IMR-90 (cell line): Measurements from ENCODE around the gene JSRP1. TPM values are rescaled to one million over a fixed set of nuclear protein-coding genes. Genes with fewer than 3 reads are reported as not detected.

Experiments
- ATAC-seq: fragments of 200-7000 bp; cut with Tn5 transposase; 2 replicates; pipeline ENCODE4 v1.9.1; 2020; ENCODE audit warnings: low read depth, mild to moderate bottlenecking, moderate library complexity
- BruUV-seq: library from RNA; stranded (reverse); fragments of 400-500 nt; replicated peaks from 2 replicates; lab custom pipeline; 2021; lab: Mats Ljungman, UMichigan
- CTCF ChIA-PET: fragments of 300-600 bp; formaldehyde crosslinking; extraction: SDS; loops from one replicate; lab custom pipeline; 2021; ENCODE audit warnings: antibody characterized with exemption; lab: Yijun Ruan, JAX
- POLR2A ChIA-PET: fragments of 300-600 bp; sonication (Branson Sonifier 250); formaldehyde crosslinking; loops from one replicate; lab custom pipeline; 2022; ENCODE audit warnings: antibody characterized with exemption; ENCODE audit not compliant: unreplicated experiment; lab: Charles Lee
- DNase-seq: peaks from one replicate; pipeline ENCODE4 v3.0.0; 2013
- H2AFZ ChIP-seq: replicated peaks from 2 replicates; pipeline ENCODE3; 2013; ENCODE audit warnings: low read length, mild to moderate bottlenecking; ENCODE audit not compliant: poor library complexity
- H2AK5ac ChIP-seq: 2 replicates; pipeline ENCODE4 v1.6.1; 2013; ENCODE audit warnings: low read depth, low read length, inconsistent platforms
- H2AK9ac ChIP-seq: replicated peaks from 2 replicates; pipeline ENCODE3; 2013; ENCODE audit warnings: mild to moderate bottlenecking, low read depth, low read length, moderate library complexity; ENCODE audit not compliant: poor library complexity
- H2BK120ac ChIP-seq: 2 replicates; pipeline ENCODE4 v1.6.1; 2013; ENCODE audit warnings: low read depth, low read length, inconsistent platforms
- H2BK15ac ChIP-seq: 3 replicates; pipeline ENCODE4 v1.6.1; 2013; ENCODE audit warnings: low read depth, low read length, inconsistent platforms
- H2BK20ac ChIP-seq: 2 replicates; pipeline ENCODE4 v1.6.1; 2013; ENCODE audit warnings: low read depth, mild to moderate bottlenecking, inconsistent platforms, low read length, moderate library complexity
- H2BK5ac ChIP-seq: 2 replicates; pipeline ENCODE4 v1.6.1; 2013; ENCODE audit warnings: mild to moderate bottlenecking, low read depth, low read length, inconsistent platforms; ENCODE audit not compliant: poor library complexity, severe bottlenecking
- H3K14ac ChIP-seq: replicated peaks from 2 replicates; pipeline ENCODE4 v1.6.1; 2013; ENCODE audit warnings: low read depth, low read length, inconsistent platforms
- H3K18ac ChIP-seq: 2 replicates; pipeline ENCODE4 v1.6.1; 2013; ENCODE audit warnings: low read depth, low read length, control low read depth
- H3K23ac ChIP-seq: 2 replicates; pipeline ENCODE4 v1.6.1; 2013; ENCODE audit warnings: low read depth, low read length, inconsistent platforms
- H3K27ac ChIP-seq: 2 replicates; pipeline ENCODE4 v1.5.1; 2013; ENCODE audit warnings: mild to moderate bottlenecking, control low read depth, low read length; ENCODE audit not compliant: insufficient read depth
- H3K27me3 ChIP-seq: 2 replicates; pipeline ENCODE4 v1.6.1; 2013; ENCODE audit warnings: low read length; ENCODE audit not compliant: control insufficient read depth, insufficient read depth
- H3K36me3 ChIP-seq: 2 replicates; pipeline ENCODE4 v1.6.1; 2013; ENCODE audit warnings: low read length, mixed read lengths; ENCODE audit not compliant: control insufficient read depth, insufficient read depth
- H3K4ac ChIP-seq: 2 replicates; pipeline ENCODE4 v1.6.1; 2013; ENCODE audit warnings: low read depth, low read length, inconsistent platforms
- H3K4me1 ChIP-seq: 2 replicates; pipeline ENCODE4 v1.6.1; 2013; ENCODE audit warnings: low read length, mixed read lengths; ENCODE audit not compliant: control insufficient read depth, insufficient read depth
- H3K4me2 ChIP-seq: 2 replicates; pipeline ENCODE4 v1.6.1; 2013; ENCODE audit warnings: low read depth, mild to moderate bottlenecking, control low read depth, low read length, moderate library complexity
- H3K4me3 ChIP-seq: 2 replicates; pipeline ENCODE4 v1.5.1; 2013; ENCODE audit warnings: low read depth, mild to moderate bottlenecking, control low read depth, low read length, moderate library complexity; ENCODE audit not compliant: insufficient read depth
- H3K56ac ChIP-seq: 2 replicates; pipeline ENCODE4 v1.6.1; 2013; ENCODE audit warnings: low read length, inconsistent platforms; ENCODE audit not compliant: insufficient read depth; ENCODE audit errors: extremely low read depth
- H3K79me1 ChIP-seq, 2 experiments: 2 replicates each; pipeline ENCODE4 v1.6.1; 2013; ENCODE audit warnings: low read length in 2 of 2, inconsistent platforms in 1 of 2, low read depth in 1 of 2
- H3K9ac ChIP-seq: 2 replicates; pipeline ENCODE4 v1.6.1; 2013; ENCODE audit warnings: low read depth, low read length, control low read depth
- H3K9me1 ChIP-seq: 2 replicates; pipeline ENCODE4 v1.6.1; 2013; ENCODE audit warnings: low read length, inconsistent platforms; ENCODE audit not compliant: insufficient read depth
- H3K9me3 ChIP-seq: 2 replicates; pipeline ENCODE4 v1.6.1; 2013; ENCODE audit warnings: low read length; ENCODE audit not compliant: control insufficient read depth, insufficient read depth
- H4K20me1 ChIP-seq: 2 replicates; pipeline ENCODE4 v1.6.1; 2013; ENCODE audit warnings: low read length, inconsistent platforms; ENCODE audit not compliant: insufficient read depth
- H4K5ac ChIP-seq: 2 replicates; pipeline ENCODE4 v1.6.1; 2013; ENCODE audit warnings: mild to moderate bottlenecking, low read depth, low read length, control low read depth
- H4K8ac ChIP-seq, 2 experiments: 2 replicates each; pipeline ENCODE4 v1.6.1; 2013; ENCODE audit warnings: low read depth in 2 of 2, low read length in 2 of 2, control low read depth in 1 of 2, inconsistent platforms in 1 of 2
- H4K91ac ChIP-seq: 2 replicates; pipeline ENCODE4 v1.6.1; 2013; ENCODE audit warnings: low read depth, low read length, inconsistent platforms; ENCODE audit not compliant: insufficient read depth
- BHLHE40 ChIP-seq: fragments of 150-350 bp; IDR thresholded peaks from 2 replicates; pipeline ENCODE4 v1.6.1; 2016; ENCODE audit warnings: mild to moderate bottlenecking, low read depth, low read length
- CEBPB ChIP-seq: IDR thresholded peaks from 2 replicates; pipeline ENCODE4 v1.6.1; 2012; ENCODE audit warnings: low read depth, low read length, improper control_type of control experiment
- CHD1 ChIP-seq: IDR thresholded peaks from 2 replicates; pipeline ENCODE4 v1.6.1; 2012; ENCODE audit warnings: low read depth, low read length, improper control_type of control experiment
- CTCF ChIP-seq: conservative IDR thresholded peaks from 2 replicates; pipeline ENCODE4 v1.5.1; 2012; ENCODE audit warnings: mild to moderate bottlenecking, low read depth, low read length, improper control_type of control experiment
- FOS ChIP-seq: fragments of 150-350 bp; IDR thresholded peaks from 2 replicates; pipeline ENCODE4 v1.6.1; 2016; ENCODE audit warnings: low read depth, low read length
- MAFK ChIP-seq: IDR thresholded peaks from 2 replicates; pipeline ENCODE4 v1.6.1; 2012; ENCODE audit warnings: low read depth, low read length, improper control_type of control experiment
- MAZ ChIP-seq: IDR thresholded peaks from 2 replicates; pipeline ENCODE4 v1.6.1; 2012; ENCODE audit warnings: low read depth, mild to moderate bottlenecking, low read length, improper control_type of control experiment, moderate library complexity, borderline replicate concordance
- MXI1 ChIP-seq: IDR thresholded peaks from 2 replicates; pipeline ENCODE4 v1.6.1; 2012; ENCODE audit warnings: low read depth, mild to moderate bottlenecking, low read length, moderate library complexity, borderline replicate concordance
- NFE2L2 ChIP-seq: fragments of 150-350 bp; IDR thresholded peaks from 2 replicates; pipeline ENCODE4 v1.6.1; 2016; ENCODE audit warnings: low read depth, mild to moderate bottlenecking, low read length
- POLR2A ChIP-seq: IDR thresholded peaks from 2 replicates; pipeline ENCODE4 v1.6.1; 2012; ENCODE audit warnings: mild to moderate bottlenecking, low read depth, low read length
- RAD21 ChIP-seq: IDR thresholded peaks from 2 replicates; pipeline ENCODE4 v1.6.1; 2012; ENCODE audit warnings: low read length, improper control_type of control experiment
- RCOR1 ChIP-seq: IDR thresholded peaks from 2 replicates; pipeline ENCODE4 v1.6.1; 2012; ENCODE audit warnings: mild to moderate bottlenecking, low read length, improper control_type of control experiment; ENCODE audit not compliant: insufficient replicate concordance
- RFX5 ChIP-seq: IDR thresholded peaks from 2 replicates; pipeline ENCODE4 v1.8.0; 2012; ENCODE audit warnings: low read depth, mild to moderate bottlenecking, low read length, moderate library complexity
- SMC3 ChIP-seq: fragments of 150-350 bp; IDR thresholded peaks from 2 replicates; pipeline ENCODE4 v1.6.1; 2016; ENCODE audit warnings: low read depth, mild to moderate bottlenecking, antibody characterized with exemption, low read length, moderate library complexity
- USF2 ChIP-seq: fragments of 150-350 bp; IDR thresholded peaks from 2 replicates; pipeline ENCODE4 v1.6.1; 2017; ENCODE audit warnings: mild to moderate bottlenecking, antibody characterized with exemption, low read length, low read depth
- WGBS, 2 experiments: methylation state at CpG; one replicate each; pipeline versions ENCODE4 v1.1.5 to v1.1.7; 2013; ENCODE audit warnings: missing lambda C conversion rate in 2 of 2; ENCODE audit not compliant: insufficient read length in 1 of 2; ENCODE audit errors: extremely low coverage in 2 of 2; 5-methylcytosine and 5-hydroxymethylcytosine counted together
- dilution Hi-C: fragments of 300-500 bp; cut with HindIII; formaldehyde crosslinking; loops from one replicate; pipeline ENCODE4 v1.14.3; 2018; ENCODE audit warnings: low sequenced_read_pairs; ENCODE audit not compliant: unreplicated experiment
- in situ Hi-C: fragments of 300-500 bp; cut with MboI; formaldehyde crosslinking; loops from 3 replicates; pipeline ENCODE4 v1.14.3; 2019; ENCODE audit warnings: low sequenced_read_pairs, inconsistent platforms, mixed read lengths
- intact Hi-C: fragments of 100-400 bp; cut with micrococcal nuclease; formaldehyde crosslinking; loops from 2 replicates; pipeline ENCODE4 v1.10.0; 2022
- polyA plus RNA-seq, 3 experiments: library from polyadenylated mRNA; depleted of rRNA; stranded (reverse); fragments of >200 nt; gene quantifications; 2 replicates each; pipeline ENCODE4 v1.2.3, GENCODE V29; 2012; ENCODE audit warnings: low replicate concordance in 1 of 3
- total RNA-seq: library from RNA; depleted of rRNA; stranded (reverse); fragments of >200 nt; gene quantifications from 2 replicates; pipeline ENCODE4 v1.2.3, GENCODE V29; 2012

Gene JSRP1
- total and polyA plus RNA-seq, 2 of the 4 experiments (the other 2 are of a cell fraction) = not detected

DNA sequence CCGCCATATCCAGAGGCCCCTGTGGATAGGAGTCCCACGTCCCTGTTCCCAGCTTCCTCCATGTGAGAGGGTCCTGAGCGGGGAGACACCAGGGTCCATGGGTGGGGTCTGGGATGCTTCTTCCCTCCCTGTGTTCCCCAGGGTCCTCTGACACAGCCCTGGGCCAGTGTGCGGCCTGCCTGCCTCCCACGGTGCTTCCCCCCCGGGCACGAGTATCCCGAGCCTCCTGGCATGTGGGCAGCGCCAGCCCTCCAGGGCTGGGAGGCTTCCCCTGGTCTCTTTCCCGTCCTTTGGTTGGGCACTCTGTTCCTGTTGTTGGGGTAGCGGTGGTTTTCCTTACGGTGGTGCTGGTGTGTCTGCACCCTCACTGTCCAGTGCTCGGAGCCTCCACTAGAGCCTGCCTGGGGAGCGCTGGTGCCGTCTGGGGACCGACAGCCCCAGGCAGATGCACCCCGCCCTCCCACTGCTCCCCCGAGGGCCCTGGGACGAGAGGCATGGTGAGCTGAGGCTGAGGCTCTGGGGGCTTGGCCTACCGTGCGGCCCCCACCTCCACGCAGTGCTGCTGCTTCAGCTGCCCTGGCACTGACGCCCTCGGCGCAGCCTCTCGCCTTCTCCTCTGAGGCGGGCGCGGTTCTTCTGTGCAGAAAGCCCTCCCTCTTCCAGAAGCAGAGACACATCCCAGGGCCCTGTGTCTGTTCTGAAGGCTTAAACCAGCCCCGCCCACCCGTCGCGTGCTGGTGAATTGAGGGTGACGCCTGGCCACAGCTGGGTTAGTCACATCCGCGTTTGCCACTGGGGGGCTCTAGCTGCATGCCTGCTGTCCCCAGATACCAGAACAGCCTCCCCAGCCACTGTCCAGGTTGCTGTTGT, 48.0 kb downstream of the JSRP1 start:
- Histone ChIP-seq H3K18ac (no peak overlapping the region), H3K23ac (peak overlapping the region; percentile 45), H3K79me1 (peaks cover 25 to 72% of the 10 kb centered on the region in 2 experiments), H2AK9ac (peak overlapping the region; percentile 67), H4K8ac (peak overlapping the region in 1 of 2 experiments; percentile 47; a peak in 1 of 4 replicates), H3K56ac (no peak overlapping the region), H4K91ac (peak overlapping the region; percentile 59), H3K27ac (peak overlapping the region; percentile 10; the same call in 1 of the 2 replicates), H2BK120ac (peak overlapping the region; percentile 64), H3K4ac (peak overlapping the region; percentile 73), H3K9me1 (peaks cover 12% of the 10 kb centered on the region), H2AFZ (peak overlapping the region; percentile 57), H2AK5ac (peak overlapping the region; percentile 66; the same call in 1 of the 2 replicates), H3K9me3 (no peaks in the 10 kb centered on the region), H3K4me1 (peaks cover 12% of the 10 kb centered on the region), H3K27me3 (no peaks in the 10 kb centered on the region), H4K20me1 (peaks cover 11% of the 10 kb centered on the region; the same call in 1 of the 2 replicates), H3K14ac (0 out of 2 replicates have a peak overlapping the region, but pooled peaks have one; percentile 21), H4K5ac (no peak overlapping the region), H3K4me3 (no peak overlapping the region), H3K36me3 (peaks cover 50% of the 10 kb centered on the region), H2BK20ac (no peak overlapping the region), H2BK5ac (peak overlapping the region; percentile 32), H2BK15ac (no peak overlapping the region), H3K4me2 (no peak overlapping the region), H3K9ac (no peak overlapping the region)
- DNase-seq (peak; percentile 57), ATAC-seq (peak; percentile 85)
- TF ChIP-seq RAD21 (peak; percentile 20; the same call in 1 of the 2 replicates), FOS (no peak), CTCF (peak; percentile 25; the same call in 1 of the 2 replicates), RCOR1 (no peak), MAFK (no peak), SMC3 (peak; percentile 25; the same call in 1 of the 2 replicates), USF2 (no peak), MXI1 (0 out of 2 replicates have a peak, but pooled peaks have one; percentile 36), MAZ (no peak), CEBPB (no peak), RFX5 (no peak), BHLHE40 (peak; percentile 88), NFE2L2 (no peak), POLR2A (no peak), CHD1 (no peak)
- CTCF ChIA-PET = interaction anchor here (0.6 to 0.7 kb wide), 2 partner anchors 36 to 52 kb away, joined by 3 read pairs; no protein-coding TSS in a partner anchor
- dilution Hi-C loops = no loop called here
- WGBS, 2 experiments = 82% methylated on average over 5 of the region's 36 CpGs; no CpG with 5 or more reads in 1 of the 2 experiments
- POLR2A ChIA-PET = no interaction called here
- no TSS peak for BruUV-seq
- in situ Hi-C loops = no loop called here
- intact Hi-C loops = no loop called here
